Fibroblast of skin of abdomen (primary cell): ENCODE results near the gene MCF2L2.

Experiments
- DNase-seq: peaks from one replicate; pipeline ENCODE4 v3.0.0-alpha.2; 2013

The MCF2L2 gene

GRCh38 chr3:183290216-183290615 is 138.2 kb downstream of the MCF2L2 start:
- DNase-seq = no peak

DNA sequence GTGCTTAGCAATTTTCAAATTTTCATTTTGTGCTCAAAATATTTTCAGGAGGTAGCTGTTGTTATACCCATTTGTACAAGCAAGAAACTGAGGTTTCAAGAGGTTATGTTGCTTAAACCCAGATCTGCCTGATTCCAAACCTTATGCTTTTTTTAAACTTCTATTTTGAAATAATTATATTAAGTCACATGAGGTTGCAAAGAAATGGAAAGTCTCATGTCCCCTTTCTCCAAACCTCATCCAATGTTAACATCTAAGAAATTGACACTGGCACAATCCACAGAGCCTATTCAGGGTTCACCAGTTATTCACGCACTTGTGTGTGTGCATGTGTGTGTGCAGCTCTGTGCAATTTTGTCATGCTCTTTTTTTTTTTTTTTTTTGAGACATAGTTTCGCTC is 140.3 kb downstream of the MCF2L2 start:
- DNase-seq = no peak

DNA sequence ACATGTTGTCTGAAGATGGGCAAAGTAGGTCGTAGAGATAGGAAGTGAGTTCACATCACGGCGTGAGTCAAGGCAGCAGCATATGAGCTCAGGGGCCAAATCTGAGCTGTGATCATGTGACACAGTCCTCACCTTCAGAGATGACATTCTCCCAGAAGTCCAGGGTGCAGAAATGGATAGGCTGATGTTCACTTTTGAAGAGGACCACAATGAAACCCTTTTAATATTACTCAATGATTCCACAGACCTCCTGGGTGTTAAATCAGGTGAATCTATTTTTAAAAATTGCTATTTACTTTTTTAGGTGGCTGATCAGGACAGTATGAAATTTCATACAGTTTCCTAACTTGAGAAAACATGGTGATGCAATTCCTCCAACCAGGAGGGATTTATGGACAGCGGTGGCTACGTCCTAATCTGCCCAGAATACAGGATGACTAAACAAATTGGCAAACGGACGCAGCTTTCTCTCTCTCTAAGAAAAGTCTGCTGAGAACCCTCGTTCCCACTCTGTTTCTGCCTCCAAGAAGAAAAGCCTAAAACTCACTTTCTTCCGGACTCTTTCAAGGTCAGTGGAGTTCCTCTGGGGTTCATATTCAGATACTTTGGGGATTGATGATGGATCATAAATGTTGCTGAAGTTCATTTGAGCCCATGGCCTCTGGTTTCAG is 141.0 kb downstream of the MCF2L2 start:
- DNase-seq = peak; percentile 71

DNA sequence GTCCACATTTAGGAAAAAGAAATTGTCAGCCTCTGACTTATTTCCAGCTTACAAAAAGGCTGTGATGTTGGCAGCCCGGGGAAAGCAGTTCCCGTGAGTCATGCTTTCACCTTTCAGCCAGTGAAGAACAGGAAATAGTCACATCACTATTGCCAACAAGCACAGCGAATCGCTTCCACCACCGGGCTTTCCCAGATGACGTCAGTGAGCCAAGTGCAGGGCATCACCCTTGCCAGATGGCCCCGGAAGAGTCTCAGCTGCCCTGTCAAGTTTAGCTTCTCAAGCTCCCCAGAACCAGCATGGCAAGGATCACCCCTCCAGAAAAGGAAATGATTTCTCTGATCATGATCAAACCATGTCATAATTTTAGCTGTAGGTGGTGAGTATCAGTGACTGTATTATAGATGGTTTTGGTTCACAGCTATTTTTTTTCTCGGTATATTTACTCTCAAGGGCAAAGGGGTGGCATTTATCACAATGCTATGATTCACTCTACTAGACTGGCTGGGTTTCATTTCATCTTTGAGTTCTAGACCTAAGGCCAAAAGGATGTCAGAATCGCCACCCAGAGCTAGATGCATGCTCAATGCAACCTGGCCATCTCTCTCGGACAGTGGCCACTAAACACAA is 142.5 kb downstream of the MCF2L2 start:
- peak; percentile 92 for DNase-seq

DNA sequence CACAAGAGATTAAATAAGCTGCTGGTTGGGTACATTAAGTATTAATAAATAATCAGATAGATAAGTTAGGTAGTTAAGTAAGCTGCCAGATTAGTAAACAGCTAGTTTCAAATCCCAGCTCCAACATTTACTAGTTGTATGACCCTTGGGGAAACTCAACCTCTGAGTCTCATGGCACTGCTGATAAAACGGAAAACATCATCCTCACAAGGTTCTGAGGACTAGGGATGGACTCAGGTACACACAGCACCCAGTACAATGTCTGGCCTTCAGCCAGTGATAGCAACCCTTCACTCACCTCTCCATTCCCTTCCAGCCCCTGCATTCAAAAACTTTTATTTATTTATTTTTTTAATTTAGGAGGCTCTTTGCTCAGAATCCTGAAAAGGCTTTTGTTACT is 143.1 kb downstream of the MCF2L2 start:
- DNase-seq = no peak

- no peak for DNase-seq
Observed at GRCh38 chr3:183284570-183284969, 143.8 kb downstream of the MCF2L2 start.

DNA sequence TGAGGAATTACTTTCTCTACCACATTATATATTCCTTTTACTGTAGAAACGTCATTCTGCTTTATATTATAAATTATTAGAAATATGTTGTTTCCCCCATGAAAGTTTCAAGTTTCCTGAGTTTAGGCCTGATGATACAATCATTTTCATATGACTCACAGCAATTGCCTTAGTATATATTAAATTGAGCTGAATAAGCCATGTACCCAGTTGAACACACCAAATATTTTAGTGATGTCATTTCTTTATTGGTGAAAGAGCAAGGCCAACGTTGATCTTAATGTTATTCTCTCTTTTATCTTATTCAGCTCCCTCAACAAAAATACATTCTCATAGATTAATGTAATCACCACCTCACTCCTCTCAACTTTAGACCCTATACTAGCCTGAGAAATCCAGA is 144.5 kb downstream of the MCF2L2 start:
- DNase-seq = no peak

- no peak for DNase-seq
Observed at GRCh38 chr3:183281126-183281797, 147.2 kb downstream of the MCF2L2 start.

- DNase-seq = no peak
Observed at GRCh38 chr3:183279371-183279770, 149.0 kb downstream of the MCF2L2 start.

- peak; percentile 52 for DNase-seq
Observed at GRCh38 chr3:183278479-183279088, 149.8 kb downstream of the MCF2L2 start.

- DNase-seq = no peak
Observed at GRCh38 chr3:183277260-183277659, 151.2 kb downstream of the MCF2L2 start.

- no peak for DNase-seq
Observed at GRCh38 chr3:183275937-183276336, 152.5 kb downstream of the MCF2L2 start.

- DNase-seq = peak; percentile 46
Observed at GRCh38 chr3:183275418-183275817, 153.0 kb downstream of the MCF2L2 start.

DNA sequence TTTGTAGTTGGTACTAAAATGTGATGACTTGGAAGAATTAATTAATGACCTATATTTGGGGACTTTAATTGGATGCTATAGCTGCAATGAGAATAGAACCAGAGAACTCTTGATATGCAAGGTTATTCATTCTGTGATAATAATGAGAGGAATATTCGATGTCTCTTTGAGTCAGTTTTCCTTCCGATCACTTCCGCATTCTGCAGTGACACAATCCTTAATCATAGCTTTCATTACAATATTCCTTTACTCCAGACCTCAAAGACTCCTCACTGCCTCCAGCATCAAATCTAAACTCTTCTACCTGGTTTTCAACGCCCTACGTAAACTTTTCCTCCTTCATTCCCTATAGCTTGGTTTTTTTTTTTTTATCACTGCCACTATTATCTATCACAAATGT is 153.8 kb downstream of the MCF2L2 start:
- DNase-seq = no peak

- no peak for DNase-seq
Observed at GRCh38 chr3:183272791-183273190, 155.6 kb downstream of the MCF2L2 start.

DNA sequence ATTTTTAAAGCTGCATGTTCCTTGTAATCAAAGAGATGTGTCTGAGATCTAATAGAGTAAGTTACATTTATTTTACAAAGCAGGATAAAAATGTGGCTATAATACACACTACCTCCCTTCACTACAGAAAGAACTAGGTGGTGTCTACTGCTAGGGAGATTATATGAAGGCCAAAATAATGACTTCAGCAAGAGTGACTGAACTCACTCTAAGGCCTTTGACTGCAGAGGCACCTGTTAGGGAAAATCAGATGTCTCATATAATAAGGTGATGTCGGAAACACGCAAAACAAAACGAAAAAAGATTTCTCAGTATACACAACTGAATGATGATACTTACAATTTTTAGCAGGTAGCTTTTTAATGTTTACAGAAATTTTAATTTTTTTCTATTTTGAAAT is 156.3 kb downstream of the MCF2L2 start:
- DNase-seq = no peak

- no peak for DNase-seq
Observed at GRCh38 chr3:183270344-183270743, 158.1 kb downstream of the MCF2L2 start.

GRCh38 chr3:183269345-183269744 is 159.1 kb downstream of the MCF2L2 start:
- no peak for DNase-seq

GRCh38 chr3:183268366-183268765 is 160.1 kb downstream of the MCF2L2 start:
- DNase-seq = no peak

- no peak for DNase-seq
Observed at GRCh38 chr3:183267140-183267539, 161.3 kb downstream of the MCF2L2 start.

- DNase-seq = no peak
Observed at GRCh38 chr3:183266454-183266853, 162.0 kb downstream of the MCF2L2 start.

DNA sequence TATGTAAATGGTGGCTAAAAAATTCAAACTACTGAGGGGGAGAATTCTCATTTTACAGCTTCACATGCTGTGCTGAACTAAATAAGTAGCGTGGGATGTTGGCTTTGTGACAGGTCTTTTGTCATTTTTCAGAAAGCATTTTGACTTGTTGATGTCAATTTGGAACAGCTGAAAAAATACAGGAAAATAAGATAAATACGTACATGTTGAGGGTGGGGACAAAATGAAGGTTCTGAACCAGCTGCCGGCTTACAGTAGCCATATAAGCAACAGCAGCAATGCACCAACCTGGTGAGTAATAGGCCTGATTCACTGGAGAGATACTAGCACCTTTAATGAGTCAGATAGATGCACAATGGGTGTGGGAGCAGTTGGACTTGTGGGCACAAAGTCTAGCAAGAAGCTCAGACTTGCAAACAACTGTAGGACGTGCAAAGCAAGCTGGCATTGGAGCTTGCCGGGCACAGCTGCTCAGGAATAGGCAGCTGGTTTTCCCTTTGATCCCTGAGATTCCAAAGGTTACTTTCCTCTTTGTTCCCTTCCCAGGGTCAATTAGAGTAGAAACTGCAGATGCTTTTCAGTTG is 162.5 kb downstream of the MCF2L2 start:
- DNase-seq = peak; percentile 77

DNA sequence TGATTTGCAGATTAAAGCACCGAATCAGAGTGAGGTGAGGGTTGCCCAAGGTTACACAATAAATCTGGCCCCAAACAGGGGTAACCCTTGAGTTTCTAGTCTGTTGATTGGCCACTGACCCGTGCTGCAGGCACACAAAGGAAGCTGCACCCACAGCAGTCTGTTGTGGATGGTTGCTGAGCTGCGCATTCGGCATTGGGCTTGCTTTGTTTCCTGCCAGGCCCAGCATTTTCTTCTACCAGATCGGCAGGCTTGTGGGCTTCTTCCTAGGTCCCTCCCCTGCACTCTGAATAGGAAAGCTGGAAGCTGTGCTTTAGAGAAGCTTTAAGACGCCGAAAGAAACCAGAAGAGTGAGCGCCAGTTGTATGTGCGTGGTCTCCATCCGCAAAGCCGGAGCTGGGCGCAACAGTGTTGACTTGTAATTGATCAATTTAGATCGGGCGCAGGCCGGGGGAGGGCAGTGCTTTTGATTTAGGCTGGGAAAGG is 163.2 kb downstream of the MCF2L2 start:
- DNase-seq = peak; percentile 51
